PFSK-1 (cell line): ENCODE measurements around the gene DOK5.

Source experiments
- FOXP2 ChIP-seq: optimal IDR thresholded peaks from 2 replicates; pipeline ENCODE3; 2011; ENCODE audit warnings: borderline replicate concordance, control low read depth, inconsistent platforms; ENCODE audit not compliant: insufficient read depth; ENCODE audit errors: extremely low read length, extremely low read depth
- POLR2AphosphoS5 ChIP-seq: IDR thresholded peaks from 2 replicates; pipeline ENCODE4 v1.6.1; 2012; ENCODE audit warnings: low read depth, mild to moderate bottlenecking, control low read depth, low read length, moderate library complexity
- SIN3A ChIP-seq: IDR thresholded peaks from 2 replicates; pipeline ENCODE4 v1.6.1; 2012; ENCODE audit warnings: mild to moderate bottlenecking, low read length, moderate library complexity, borderline replicate concordance; ENCODE audit not compliant: insufficient read depth
- TAF1 ChIP-seq: IDR thresholded peaks from 2 replicates; pipeline ENCODE4 v1.6.1; 2012; ENCODE audit warnings: low read length, control low read depth, borderline replicate concordance; ENCODE audit not compliant: insufficient read depth
- TF ChIP-seq, protein P1 (sequence below), 2 experiments: IDR thresholded peaks; 2 replicates each; pipeline versions ENCODE4 v1.6.1 to v1.8.0; 2011 to 2012; ENCODE audit warnings: low read depth in 2 of 2, low read length in 2 of 2, control low read depth in 1 of 2, inconsistent platforms in 1 of 2, mild to moderate bottlenecking in 1 of 2, moderate library complexity in 1 of 2; ENCODE audit not compliant: insufficient read depth in 1 of 2

Gene DOK5

GRCh38 chr20:54539521-54540046 is 64.2 kb downstream of the DOK5 start:
- TF ChIP-seq SIN3A (no peak), FOXP2 (no peak), POLR2AphosphoS5 (no peak), TAF1 (no peak)
- TF ChIP-seq, protein P1, sequence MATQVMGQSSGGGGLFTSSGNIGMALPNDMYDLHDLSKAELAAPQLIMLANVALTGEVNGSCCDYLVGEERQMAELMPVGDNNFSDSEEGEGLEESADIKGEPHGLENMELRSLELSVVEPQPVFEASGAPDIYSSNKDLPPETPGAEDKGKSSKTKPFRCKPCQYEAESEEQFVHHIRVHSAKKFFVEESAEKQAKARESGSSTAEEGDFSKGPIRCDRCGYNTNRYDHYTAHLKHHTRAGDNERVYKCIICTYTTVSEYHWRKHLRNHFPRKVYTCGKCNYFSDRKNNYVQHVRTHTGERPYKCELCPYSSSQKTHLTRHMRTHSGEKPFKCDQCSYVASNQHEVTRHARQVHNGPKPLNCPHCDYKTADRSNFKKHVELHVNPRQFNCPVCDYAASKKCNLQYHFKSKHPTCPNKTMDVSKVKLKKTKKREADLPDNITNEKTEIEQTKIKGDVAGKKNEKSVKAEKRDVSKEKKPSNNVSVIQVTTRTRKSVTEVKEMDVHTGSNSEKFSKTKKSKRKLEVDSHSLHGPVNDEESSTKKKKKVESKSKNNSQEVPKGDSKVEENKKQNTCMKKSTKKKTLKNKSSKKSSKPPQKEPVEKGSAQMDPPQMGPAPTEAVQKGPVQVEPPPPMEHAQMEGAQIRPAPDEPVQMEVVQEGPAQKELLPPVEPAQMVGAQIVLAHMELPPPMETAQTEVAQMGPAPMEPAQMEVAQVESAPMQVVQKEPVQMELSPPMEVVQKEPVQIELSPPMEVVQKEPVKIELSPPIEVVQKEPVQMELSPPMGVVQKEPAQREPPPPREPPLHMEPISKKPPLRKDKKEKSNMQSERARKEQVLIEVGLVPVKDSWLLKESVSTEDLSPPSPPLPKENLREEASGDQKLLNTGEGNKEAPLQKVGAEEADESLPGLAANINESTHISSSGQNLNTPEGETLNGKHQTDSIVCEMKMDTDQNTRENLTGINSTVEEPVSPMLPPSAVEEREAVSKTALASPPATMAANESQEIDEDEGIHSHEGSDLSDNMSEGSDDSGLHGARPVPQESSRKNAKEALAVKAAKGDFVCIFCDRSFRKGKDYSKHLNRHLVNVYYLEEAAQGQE (IDR thresholded peaks at IDR 0.05; ENCODE audit: insufficient read depth in 1 of 2, low read depth in 2 of 2, low read length in 2 of 2): no peak

GRCh38 chr20:54543369-54543768 is 68.0 kb downstream of the DOK5 start:
- TF ChIP-seq FOXP2 (no peak), SIN3A (no peak), TAF1 (no peak), POLR2AphosphoS5 (no peak)
- TF ChIP-seq, protein P1 (IDR thresholded peaks at IDR 0.05; ENCODE audit: insufficient read depth in 1 of 2, low read depth in 2 of 2, low read length in 2 of 2): no peak

DNA sequence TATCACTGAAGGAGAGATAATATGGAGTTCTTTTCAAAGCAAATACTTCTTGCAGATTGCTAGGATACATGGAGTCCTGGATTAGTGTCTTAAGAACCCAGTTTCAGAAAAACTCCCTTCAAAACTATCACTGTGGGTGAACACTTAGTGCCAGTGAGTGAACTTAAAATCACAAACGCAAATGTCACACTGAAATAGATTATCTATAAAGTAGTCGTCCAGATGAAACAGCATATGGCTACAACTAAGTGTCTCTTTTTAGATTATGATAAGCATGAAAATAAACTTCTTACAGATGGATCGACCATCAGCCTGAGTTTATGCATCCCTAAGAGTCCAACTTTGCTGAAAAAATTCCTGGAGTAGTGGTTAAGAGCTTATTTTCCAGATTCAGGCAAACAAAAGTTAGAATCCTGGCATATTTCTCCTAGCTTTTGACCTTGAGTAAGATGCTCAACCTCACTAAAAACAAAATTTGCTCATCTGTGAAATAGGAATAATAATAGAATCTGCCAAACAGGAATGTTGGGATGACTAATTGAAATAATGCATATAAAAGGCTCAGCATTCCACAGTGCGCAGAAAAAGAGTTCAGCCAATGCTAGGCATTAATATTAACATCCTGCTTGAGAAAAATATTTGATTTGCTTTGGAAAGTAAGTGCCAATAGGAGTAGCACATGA is 70.4 kb downstream of the DOK5 start:
- TF ChIP-seq FOXP2: no peak
- TF ChIP-seq, protein P1 (IDR thresholded peaks at IDR 0.05; ENCODE audit: insufficient read depth in 1 of 2, low read depth in 2 of 2, low read length in 2 of 2): no peak
- no peak for TF ChIP-seq SIN3A
- no peak for TF ChIP-seq TAF1
- no peak for TF ChIP-seq POLR2AphosphoS5

DNA sequence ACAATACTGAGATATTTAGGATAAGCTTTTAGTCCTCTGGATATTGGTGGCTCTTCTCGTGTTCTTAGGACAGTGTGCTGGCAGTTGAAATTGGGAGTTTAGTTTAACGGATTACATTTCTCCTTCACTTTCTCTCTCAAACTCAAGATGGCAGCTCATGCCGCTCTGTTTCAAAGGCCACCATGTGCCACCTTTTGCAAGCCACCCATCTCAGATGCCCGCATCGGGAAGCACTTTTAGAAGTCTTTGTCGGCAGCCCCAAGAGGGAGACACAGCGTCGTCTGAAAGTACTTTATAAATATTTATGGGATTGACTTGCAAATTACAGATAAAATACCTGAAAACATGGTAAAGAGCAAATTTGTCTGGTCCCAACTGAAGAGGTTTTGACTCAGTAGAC is 73.5 kb downstream of the DOK5 start:
- TF ChIP-seq TAF1 (no peak), POLR2AphosphoS5 (no peak)
- TF ChIP-seq, protein P1 (IDR thresholded peaks at IDR 0.05; ENCODE audit: insufficient read depth in 1 of 2, low read depth in 2 of 2, low read length in 2 of 2): no peak
